OCI-LY7 (cell line): ENCODE data around the gene LYPLAL1. TPM values are rescaled to one million over a fixed set of nuclear protein-coding genes. Genes with fewer than 3 reads are reported as not detected.
A peak's percentile ranks its signal among the peaks of the same experiment; 100 is the strongest.

Source experiments
- BruUV-seq: library from RNA; stranded (reverse); fragments of 400-500 nt; replicated peaks from 2 replicates; lab custom pipeline; 2021; lab: Mats Ljungman, UMichigan
- CTCF ChIA-PET: fragments of 300-600 bp; sonication (Branson Sonifier 250); formaldehyde crosslinking; loops from one replicate; lab custom pipeline; 2022; ENCODE audit warnings: antibody characterized with exemption; ENCODE audit not compliant: unreplicated experiment; lab: Charles Lee
- POLR2A ChIA-PET: fragments of 300-600 bp; sonication (Branson Sonifier 250); formaldehyde crosslinking; loops from one replicate; lab custom pipeline; 2022; ENCODE audit warnings: antibody characterized with exemption; lab: Charles Lee
- DNase-seq: peaks from one replicate; pipeline ENCODE4 v3.0.0-alpha.2; 2015; ENCODE audit warnings: low spot score
- H2AFZ ChIP-seq: fragments of 200-600 bp; sonication (generic), shearing (Covaris generic); 2 replicates; pipeline ENCODE4 v1.6.1; 2014; ENCODE audit warnings: mild to moderate bottlenecking, antibody characterized with exemption, low read length, moderate library complexity
- H3K27ac ChIP-seq: fragments of 200-600 bp; sonication (generic); 2 replicates; pipeline ENCODE4 v1.5.1; 2014; ENCODE audit warnings: mixed run types, low read depth, mild to moderate bottlenecking, moderate library complexity, low read length, inconsistent platforms; ENCODE audit not compliant: poor library complexity, severe bottlenecking
- H3K36me3 ChIP-seq: fragments of 200-600 bp; sonication (generic); 2 replicates; pipeline ENCODE4 v1.6.1; 2014; ENCODE audit warnings: mild to moderate bottlenecking, antibody characterized with exemption, low read length, moderate library complexity, mixed read lengths; ENCODE audit not compliant: insufficient read depth
- H3K4me1 ChIP-seq: fragments of 200-600 bp; sonication (generic); 2 replicates; pipeline ENCODE4 v1.5.1; 2014; ENCODE audit warnings: mild to moderate bottlenecking, low read length; ENCODE audit not compliant: insufficient read depth, poor library complexity, severe bottlenecking
- H3K4me2 ChIP-seq: fragments of 200-600 bp; sonication (generic); 2 replicates; pipeline ENCODE4 v1.6.1; 2014; ENCODE audit warnings: mild to moderate bottlenecking, low read length
- H3K4me3 ChIP-seq: fragments of 200-600 bp; sonication (generic); 2 replicates; pipeline ENCODE4 v1.5.1; 2014; ENCODE audit warnings: mild to moderate bottlenecking, low read depth, low read length; ENCODE audit not compliant: poor library complexity, severe bottlenecking
- H3K79me2 ChIP-seq: fragments of 200-600 bp; sonication (generic); 2 replicates; pipeline ENCODE4 v1.6.1; 2016; ENCODE audit warnings: low read depth, mild to moderate bottlenecking, low read length, moderate library complexity, mixed read lengths; ENCODE audit not compliant: insufficient read depth
- H3K9me2 ChIP-seq: fragments of 200-600 bp; sonication (generic); 2 replicates; pipeline ENCODE4 v1.6.1; 2016; ENCODE audit warnings: mild to moderate bottlenecking, low read length, mixed read lengths; ENCODE audit not compliant: insufficient read depth
- H3K9me3 ChIP-seq: fragments of 200-600 bp; sonication (generic); 2 replicates; pipeline ENCODE4 v1.6.1; 2014; ENCODE audit warnings: mild to moderate bottlenecking, mixed run types, low read length, mixed read lengths
- H4K20me1 ChIP-seq: fragments of 200-600 bp; sonication (generic); 2 replicates; pipeline ENCODE4 v1.6.1; 2014; ENCODE audit warnings: mild to moderate bottlenecking, antibody characterized with exemption, low read length, moderate library complexity, mixed read lengths; ENCODE audit not compliant: insufficient read depth
- CTCF ChIP-seq: fragments of 200-600 bp; sonication (generic); conservative IDR thresholded peaks from 2 replicates; pipeline ENCODE4 v1.5.1; 2014; ENCODE audit warnings: mild to moderate bottlenecking, antibody characterized with exemption, low read length, moderate library complexity, mixed read lengths
- EZH2phosphoT487 ChIP-seq: fragments of 200-600 bp; sonication (generic); IDR thresholded peaks from 2 replicates; pipeline ENCODE4 v1.6.1; 2018; ENCODE audit warnings: low read depth, borderline replicate concordance, mild to moderate bottlenecking, mixed run types, antibody characterized with exemption, low read length, moderate library complexity, mixed read lengths
- intact Hi-C: fragments of 100-400 bp; cut with micrococcal nuclease; formaldehyde crosslinking; loops from one replicate; pipeline ENCODE4 v1.10.0; 2022; ENCODE audit not compliant: unreplicated experiment
- total RNA-seq, 2 experiments: library from RNA; depleted of rRNA in 1 of 2; stranded (reverse); fragments of >200 nt in 1 of 2; shearing (Covaris generic) in 1 of 2; gene quantifications; 2 replicates each; pipeline ENCODE4 v1.2.3, GENCODE V29; 2014 to 2022

The LYPLAL1 gene
- total RNA-seq, 2 experiments from 2014 or later = 19.6 to 32.1 TPM

GRCh38 chr1:219171192-219171935, 2.3 kb upstream of the LYPLAL1 start:
- H3K4me2 ChIP-seq = no peak overlapping the region

GRCh38 chr1:219172821-219173220, 857 bp upstream of the LYPLAL1 start:
- Histone ChIP-seq H2AFZ (peak overlapping the region; percentile 94), H3K79me2 (peaks cover 13% of the 10 kb centered on the region), H3K36me3 (no peaks in the 10 kb centered on the region; the same call in 1 of the 2 replicates), H3K27ac (no peak overlapping the region), H3K9me3 (peaks cover 6% of the 10 kb centered on the region; the same call in 1 of the 2 replicates), H4K20me1 (no peaks in the 10 kb centered on the region), H3K4me2 (0 out of 2 replicates have a peak overlapping the region, but pooled peaks have one; percentile 96), H3K4me3 (no peak overlapping the region), H3K4me1 (peaks cover 15% of the 10 kb centered on the region), H3K9me2 (no peaks in the 10 kb centered on the region)
- intact Hi-C loops = loop anchor here (10.0 kb wide), 1 partner anchor 888 kb away; the partner anchor contains the start of gene RRP15
- POLR2A ChIA-PET = interaction anchor here (2.1 to 2.4 kb wide), 2 partner anchors 9 to 15 kb away, joined by 12 to 27 read pairs; no protein-coding TSS in a partner anchor
- no TSS peak for BruUV-seq
- CTCF ChIA-PET = no interaction called here
- no peak for DNase-seq
- TF ChIP-seq CTCF = no peak
- no peak for TF ChIP-seq EZH2phosphoT487

More at GRCh38 chr1:219171192-219171935, 2.3 kb upstream of the LYPLAL1 start:
- peaks cover 13% of the 10 kb centered on the region for H3K79me2 ChIP-seq
- TF ChIP-seq EZH2phosphoT487 (no peak), CTCF (no peak)
- no peaks in the 10 kb centered on the region for H3K9me2 ChIP-seq
- H2AFZ ChIP-seq = no peak overlapping the region
- no peaks in the 10 kb centered on the region for H4K20me1 ChIP-seq
- no peaks in the 10 kb centered on the region for H3K36me3 ChIP-seq
- CTCF ChIA-PET = no interaction called here
- intact Hi-C loops = loop anchor here (10.0 kb wide), 1 partner anchor 887 kb away; the partner anchor contains the start of gene RRP15
- peaks cover 15% of the 10 kb centered on the region for H3K4me1 ChIP-seq
- no peak for DNase-seq
- H3K27ac ChIP-seq = no peak overlapping the region
- no TSS peak for BruUV-seq
- H3K4me3 ChIP-seq = no peak overlapping the region
- H3K9me3 ChIP-seq = peaks cover 6% of the 10 kb centered on the region; the same call in 1 of the 2 replicates
- POLR2A ChIA-PET = no interaction called here
